Measurements from ENCODE around the gene LPIN3. TPM values are rescaled to one million over a fixed set of nuclear protein-coding genes. Genes with fewer than 3 reads are reported as not detected.

Gene LPIN3
- total RNA-seq, 1 donor from 2014 or later = 1.1 TPM

- peaks cover 2% of the 10 kb centered on the region for H3K27me3 Mint-ChIP-seq (ENCODE audit: insufficient read depth)
- no peak for DNase-seq (ENCODE audit: low spot score)
- H3K27ac Mint-ChIP-seq = no peak overlapping the region
- H3K4me1 Mint-ChIP-seq (ENCODE audit: low read depth) = no peaks in the 10 kb centered on the region
- no peaks in the 10 kb centered on the region for H3K9me3 Mint-ChIP-seq
- H3K4me3 Mint-ChIP-seq = no peak overlapping the region
- intact Hi-C loops (cut with micrococcal nuclease) = no loop called here
- no peaks in the 10 kb centered on the region for H3K36me3 Mint-ChIP-seq (ENCODE audit: low read depth)
Observed at GRCh38 chr20:41347523-41348429, 7.2 kb downstream of the LPIN3 start.

GRCh38 chr20:41348430-41349172, 8.0 kb downstream of the LPIN3 start:
- Mint-ChIP-seq H3K9me3 (no peaks in the 10 kb centered on the region), H3K36me3 (ENCODE audit: low read depth) (no peaks in the 10 kb centered on the region), H3K27me3 (ENCODE audit: insufficient read depth) (peaks cover 5% of the 10 kb centered on the region), H3K4me3 (no peak overlapping the region), H3K27ac (no peak overlapping the region), H3K4me1 (ENCODE audit: low read depth) (no peaks in the 10 kb centered on the region)
- intact Hi-C loops (cut with micrococcal nuclease) = no loop called here
- DNase-seq (ENCODE audit: low spot score) = no peak

GRCh38 chr20:41349266-41349665, 8.6 kb downstream of the LPIN3 start:
- no peak overlapping the region for H3K4me3 Mint-ChIP-seq
- DNase-seq (ENCODE audit: low spot score) = no peak
- no peaks in the 10 kb centered on the region for H3K9me3 Mint-ChIP-seq
- intact Hi-C loops (cut with micrococcal nuclease) = no loop called here
- no peak overlapping the region for H3K27ac Mint-ChIP-seq
- peaks cover 5% of the 10 kb centered on the region for H3K27me3 Mint-ChIP-seq (ENCODE audit: insufficient read depth)
- H3K36me3 Mint-ChIP-seq (ENCODE audit: low read depth) = no peaks in the 10 kb centered on the region
- no peaks in the 10 kb centered on the region for H3K4me1 Mint-ChIP-seq (ENCODE audit: low read depth)

GRCh38 chr20:41349943-41350342, 9.3 kb downstream of the LPIN3 start:
- H3K9me3 Mint-ChIP-seq = no peaks in the 10 kb centered on the region
- no peak overlapping the region for H3K27ac Mint-ChIP-seq
- H3K27me3 Mint-ChIP-seq (ENCODE audit: insufficient read depth) = peaks cover 5% of the 10 kb centered on the region
- intact Hi-C loops (cut with micrococcal nuclease) = no loop called here
- no peak overlapping the region for H3K4me3 Mint-ChIP-seq
- DNase-seq (ENCODE audit: low spot score) = no peak
- H3K36me3 Mint-ChIP-seq (ENCODE audit: low read depth) = no peaks in the 10 kb centered on the region
- H3K4me1 Mint-ChIP-seq (ENCODE audit: low read depth) = no peaks in the 10 kb centered on the region

GRCh38 chr20:41350408-41350962, 9.9 kb downstream of the LPIN3 start:
- Mint-ChIP-seq H3K4me3 (no peak overlapping the region), H3K36me3 (ENCODE audit: low read depth) (no peaks in the 10 kb centered on the region), H3K9me3 (no peaks in the 10 kb centered on the region), H3K27ac (no peak overlapping the region), H3K27me3 (ENCODE audit: insufficient read depth) (peaks cover 5% of the 10 kb centered on the region), H3K4me1 (ENCODE audit: low read depth) (no peaks in the 10 kb centered on the region)
- intact Hi-C loops (cut with micrococcal nuclease) = no loop called here
- no peak for DNase-seq (ENCODE audit: low spot score)

- no peak overlapping the region for H3K27ac Mint-ChIP-seq
Observed at GRCh38 chr20:41352106-41352505, 11.5 kb downstream of the LPIN3 start.

GRCh38 chr20:41352666-41353065, 12.0 kb downstream of the LPIN3 start:
- no peaks in the 10 kb centered on the region for H3K9me3 Mint-ChIP-seq
- H3K36me3 Mint-ChIP-seq (ENCODE audit: low read depth) = no peaks in the 10 kb centered on the region
- intact Hi-C loops (cut with micrococcal nuclease) = no loop called here
- no peaks in the 10 kb centered on the region for H3K4me1 Mint-ChIP-seq (ENCODE audit: low read depth)
- H3K27me3 Mint-ChIP-seq (ENCODE audit: insufficient read depth) = peaks cover 4% of the 10 kb centered on the region
- DNase-seq (ENCODE audit: low spot score) = no peak
- no peak overlapping the region for H3K27ac Mint-ChIP-seq
- H3K4me3 Mint-ChIP-seq = no peak overlapping the region

More at GRCh38 chr20:41352106-41352505, 11.5 kb downstream of the LPIN3 start:
- intact Hi-C loops (cut with micrococcal nuclease) = no loop called here
- H3K4me1 Mint-ChIP-seq (ENCODE audit: low read depth) = no peaks in the 10 kb centered on the region
- H3K9me3 Mint-ChIP-seq = no peaks in the 10 kb centered on the region
- H3K27me3 Mint-ChIP-seq (ENCODE audit: insufficient read depth) = peaks cover 5% of the 10 kb centered on the region
- no peak overlapping the region for H3K4me3 Mint-ChIP-seq
- no peak for DNase-seq (ENCODE audit: low spot score)
- H3K36me3 Mint-ChIP-seq (ENCODE audit: low read depth) = no peaks in the 10 kb centered on the region

- Mint-ChIP-seq H3K4me3 (no peak overlapping the region), H3K36me3 (ENCODE audit: low read depth) (no peaks in the 10 kb centered on the region), H3K4me1 (ENCODE audit: low read depth) (no peaks in the 10 kb centered on the region), H3K27me3 (ENCODE audit: insufficient read depth) (peaks cover 2% of the 10 kb centered on the region), H3K9me3 (no peaks in the 10 kb centered on the region), H3K27ac (no peak overlapping the region)
- no peak for DNase-seq (ENCODE audit: low spot score)
- intact Hi-C loops (cut with micrococcal nuclease) = no loop called here
Observed at GRCh38 chr20:41353530-41353929, 12.9 kb downstream of the LPIN3 start.

- no peak for DNase-seq (ENCODE audit: low spot score)
- no peaks in the 10 kb centered on the region for H3K4me1 Mint-ChIP-seq (ENCODE audit: low read depth)
- H3K27ac Mint-ChIP-seq = no peak overlapping the region
- H3K9me3 Mint-ChIP-seq = no peaks in the 10 kb centered on the region
- H3K27me3 Mint-ChIP-seq (ENCODE audit: insufficient read depth) = peaks cover 2% of the 10 kb centered on the region
- H3K4me3 Mint-ChIP-seq = no peak overlapping the region
- intact Hi-C loops (cut with micrococcal nuclease) = no loop called here
- H3K36me3 Mint-ChIP-seq (ENCODE audit: low read depth) = no peaks in the 10 kb centered on the region
Observed at GRCh38 chr20:41355192-41355591, 14.6 kb downstream of the LPIN3 start.

- DNase-seq (ENCODE audit: low spot score) = no peak
- Mint-ChIP-seq H3K36me3 (ENCODE audit: low read depth) (no peaks in the 10 kb centered on the region), H3K4me3 (no peak overlapping the region), H3K27me3 (ENCODE audit: insufficient read depth) (peaks cover 2% of the 10 kb centered on the region), H3K27ac (no peak overlapping the region), H3K9me3 (no peaks in the 10 kb centered on the region), H3K4me1 (ENCODE audit: low read depth) (no peaks in the 10 kb centered on the region)
- intact Hi-C loops (cut with micrococcal nuclease) = no loop called here
Observed at GRCh38 chr20:41355598-41356203, 15.1 kb downstream of the LPIN3 start.

GRCh38 chr20:41356951-41357350, 16.3 kb downstream of the LPIN3 start:
- H3K4me3 Mint-ChIP-seq = no peak overlapping the region
- no peak for DNase-seq (ENCODE audit: low spot score)
- H3K27me3 Mint-ChIP-seq (ENCODE audit: insufficient read depth) = peaks cover 2% of the 10 kb centered on the region
- no peak overlapping the region for H3K27ac Mint-ChIP-seq
- no peaks in the 10 kb centered on the region for H3K9me3 Mint-ChIP-seq
- H3K36me3 Mint-ChIP-seq (ENCODE audit: low read depth) = no peaks in the 10 kb centered on the region
- intact Hi-C loops (cut with micrococcal nuclease) = no loop called here
- no peaks in the 10 kb centered on the region for H3K4me1 Mint-ChIP-seq (ENCODE audit: low read depth)

GRCh38 chr20:41357424-41358163, 17.0 kb downstream of the LPIN3 start:
- H3K27me3 Mint-ChIP-seq (ENCODE audit: insufficient read depth) = peaks cover 2% of the 10 kb centered on the region

More at GRCh38 chr20:41357424-41358163, 17.0 kb downstream of the LPIN3 start:
- H3K4me1 Mint-ChIP-seq (ENCODE audit: low read depth) = no peaks in the 10 kb centered on the region
- H3K4me3 Mint-ChIP-seq = no peak overlapping the region
- intact Hi-C loops (cut with micrococcal nuclease) = no loop called here
- no peak for DNase-seq (ENCODE audit: low spot score)
- H3K9me3 Mint-ChIP-seq = no peaks in the 10 kb centered on the region
- no peak overlapping the region for H3K27ac Mint-ChIP-seq
- no peaks in the 10 kb centered on the region for H3K36me3 Mint-ChIP-seq (ENCODE audit: low read depth)

All from activated T-helper 1 cell treated with anti-CD3 and anti-CD28 coated beads, Interleukin-12 subunit alpha, Interleukin-12 subunit beta, Interleukin-2, Interleukin-4 antibody, amounts not matched to agents 30 ng/mL and 10 ng/mL and 1 ng/mL, durations not matched to agents 14 hours and 24 hours and 36 hours (primary cell).